ENCODE data around the gene DYRK1B. TPM values are rescaled to one million over a fixed set of nuclear protein-coding genes. Genes with fewer than 3 reads are reported as not detected.

DYRK1B gene
- total RNA-seq, 5 donors from 2014 or later (not counting 1 experiment from before 2014, with no cell fraction given) = 18.9 to 38.4 (median 28.0) TPM

DNA sequence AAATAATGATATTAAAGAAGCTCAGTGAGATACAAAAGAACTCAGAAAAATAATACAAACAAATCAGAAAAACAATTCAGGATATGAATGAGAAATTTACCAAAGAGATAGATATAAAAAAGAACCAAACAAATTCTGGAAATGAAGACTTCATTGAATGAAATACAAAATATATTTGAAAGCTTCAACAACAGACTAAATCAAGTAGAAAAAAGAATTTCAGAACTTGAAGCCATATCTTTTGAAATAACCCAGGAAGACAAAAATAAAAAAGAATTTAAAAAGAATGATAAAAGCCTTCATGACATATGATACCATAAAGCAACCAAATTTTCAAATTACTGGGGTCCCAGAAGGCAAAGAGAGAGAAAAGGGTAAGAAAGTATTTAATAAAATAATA is 45.7 kb downstream of the DYRK1B start:
- POLR2A ChIA-PET = interaction anchor here in 1 of 2 donors (0.6 kb wide), 1 partner anchor 45 kb away, joined by 3 read pairs; no protein-coding TSS in a partner anchor
- CTCF ChIA-PET = interaction anchor here in 1 of 2 donors (0.7 kb wide), 1 partner anchor 25 kb away, joined by 3 read pairs; no protein-coding TSS in a partner anchor
- peaks cover 2% of the 10 kb centered on the region for H3K36me3 Mint-ChIP-seq
- peaks cover 32 to 34% of the 10 kb centered on the region in 2 donors for H3K27me3 Mint-ChIP-seq
- Histone ChIP-seq H3K9me3 (no peaks in the 10 kb centered on the region), H3K4me1 (ENCODE audit: control insufficient read depth in 1 of 2, extremely low read depth in 1 of 2, insufficient read depth in 2 of 2, low read length in 2 of 2) (peaks cover 0 to 2% of the 10 kb centered on the region in 2 experiments), H3K27ac (ENCODE audit: low read length) (no peak overlapping the region), H3K27me3 (replicated peaks in 1 of 2; ENCODE audit: control insufficient read depth in 2 of 2, extremely low read depth in 1 of 2, insufficient read depth in 2 of 2, low read length in 1 of 2) (peaks cover 3 to 21% of the 10 kb centered on the region in 2 experiments), H3K36me3 (ENCODE audit: control insufficient read depth in 2 of 2, extremely low read depth in 1 of 2, insufficient read depth in 1 of 2, low read length in 1 of 2) (no peaks in the 10 kb centered on the region), H3K4me3 (ENCODE audit: control insufficient read depth in 1 of 2, extremely low read depth in 1 of 2, low read length in 1 of 2) (no peak overlapping the region)
- peaks cover 0 to 4% (median 0%) of the 10 kb centered on the region in 3 donors for H3K4me1 Mint-ChIP-seq
- H3K9me3 Mint-ChIP-seq = peaks cover 6 to 12% (median 9%) of the 10 kb centered on the region in 3 donors
- DNase-seq (no peak), ATAC-seq (replicated peaks in 1 of 4) (no peak)
- H3K4me3 Mint-ChIP-seq = no peak overlapping the region
- no peak overlapping the region for H3K27ac Mint-ChIP-seq

DNA sequence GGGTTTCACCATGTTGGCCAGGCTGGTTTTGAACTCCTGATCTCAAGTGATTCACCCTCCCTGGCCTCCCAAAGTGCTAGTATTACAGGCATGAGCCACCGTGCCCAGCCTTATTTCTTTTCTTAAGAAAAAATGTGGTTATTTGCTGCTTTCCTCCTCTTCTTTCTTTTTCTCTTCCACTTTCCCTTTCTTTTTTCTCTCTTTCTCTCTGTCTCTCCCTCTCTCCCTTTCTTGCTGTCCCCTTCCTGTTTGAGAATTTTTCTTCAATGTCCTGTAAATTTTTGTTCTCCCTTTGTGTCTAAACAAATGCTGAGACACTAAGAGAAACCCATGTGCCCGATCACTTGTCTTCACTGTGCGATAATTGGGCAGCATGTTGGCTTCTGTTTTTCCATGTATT is 53.1 kb downstream of the DYRK1B start:
- DNase-seq (no peak), ATAC-seq (replicated peaks in 1 of 4) (no peak)
- Histone ChIP-seq H3K4me3 (ENCODE audit: control insufficient read depth in 1 of 2, extremely low read depth in 1 of 2, low read length in 1 of 2) (no peak overlapping the region), H3K9me3 (no peaks in the 10 kb centered on the region), H3K27ac (ENCODE audit: low read length) (no peak overlapping the region), H3K27me3 (replicated peaks in 1 of 2; ENCODE audit: control insufficient read depth in 2 of 2, extremely low read depth in 1 of 2, insufficient read depth in 2 of 2, low read length in 1 of 2) (peaks cover 7 to 17% of the 10 kb centered on the region in 2 experiments), H3K4me1 (ENCODE audit: control insufficient read depth in 1 of 2, extremely low read depth in 1 of 2, insufficient read depth in 2 of 2, low read length in 2 of 2) (no peaks in the 10 kb centered on the region), H3K36me3 (ENCODE audit: control insufficient read depth in 2 of 2, extremely low read depth in 1 of 2, insufficient read depth in 1 of 2, low read length in 1 of 2) (no peaks in the 10 kb centered on the region)
- ChIA-PET POLR2A (interaction anchor here in 1 of 2 donors (0.7 kb wide), 1 partner anchor 26 kb away, joined by 4 read pairs; no protein-coding TSS in a partner anchor), CTCF (interaction anchor here in 1 of 2 donors (0.7 kb wide), 1 partner anchor 11 kb away, joined by 3 read pairs; no protein-coding TSS in a partner anchor)
- Mint-ChIP-seq H3K4me3 (no peak overlapping the region), H3K4me1 (peaks cover 0 to 3% (median 0%) of the 10 kb centered on the region in 3 donors), H3K27ac (no peak overlapping the region), H3K9me3 (no peaks in the 10 kb centered on the region), H3K36me3 (no peaks in the 10 kb centered on the region), H3K27me3 (peaks cover 31 to 34% of the 10 kb centered on the region in 2 donors)
- no CpG with 5 or more reads among the region's 3 CpGs for WGBS (ENCODE audit: insufficient coverage)

DNA sequence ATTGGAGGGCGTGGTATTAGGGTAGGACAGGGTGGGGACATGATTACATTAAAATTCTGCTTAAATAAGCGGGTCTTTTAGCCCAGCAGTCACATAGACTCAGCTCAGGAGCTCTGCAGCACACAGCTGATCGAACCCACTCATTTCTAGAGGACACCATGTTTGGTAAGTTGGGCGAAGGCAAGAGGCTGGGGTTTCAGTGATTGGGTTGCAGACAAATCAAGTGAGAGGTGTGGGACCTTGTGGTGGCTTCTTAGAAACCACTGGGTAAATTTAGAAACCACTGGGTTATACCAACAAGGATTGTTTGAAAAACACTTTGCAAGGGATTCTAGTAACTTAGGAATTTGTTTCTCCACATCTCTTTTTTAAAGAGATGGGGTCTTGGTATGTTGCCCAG is 55.2 kb downstream of the DYRK1B start, which contains the start of gene LEUTX:
LEUTX (plus strand) TSS at position 92 of the 400 bp plus-strand sequence; CDS start at position 159, 67 bp downstream.
- CTCF ChIA-PET = no interaction called here
- no peak within 1 kb of the TSS for H3K27ac Mint-ChIP-seq
- no peak for ATAC-seq (replicated peaks in 1 of 4)

More for the DNA sequence above, 55.2 kb downstream of the DYRK1B start, which contains the start of gene LEUTX:
- no peak for DNase-seq
- POLR2A ChIA-PET = no interaction called here
- Histone ChIP-seq H3K36me3 (ENCODE audit: control insufficient read depth in 2 of 2, extremely low read depth in 1 of 2, insufficient read depth in 1 of 2, low read length in 1 of 2) (no peaks in the 10 kb centered on the region), H3K9me3 (no peaks in the 10 kb centered on the region), H3K27ac (ENCODE audit: low read length) (no peak within 1 kb of the TSS), H3K4me3 (ENCODE audit: control insufficient read depth in 1 of 2, extremely low read depth in 1 of 2, low read length in 1 of 2) (no peak within 1 kb of the TSS), H3K27me3 (replicated peaks in 1 of 2; ENCODE audit: control insufficient read depth in 2 of 2, extremely low read depth in 1 of 2, insufficient read depth in 2 of 2, low read length in 1 of 2) (peaks cover 4 to 12% of the 10 kb centered on the region in 2 experiments), H3K4me1 (ENCODE audit: control insufficient read depth in 1 of 2, extremely low read depth in 1 of 2, insufficient read depth in 2 of 2, low read length in 2 of 2) (no peaks in the 10 kb centered on the region)
- WGBS (ENCODE audit: insufficient coverage) = 20% methylated on average over 1 of the region's 4 CpGs
- Mint-ChIP-seq H3K27me3 (peaks cover 14 to 16% of the 10 kb centered on the region in 2 donors), H3K4me3 (no peak within 1 kb of the TSS), H3K36me3 (no peaks in the 10 kb centered on the region), H3K9me3 (no peaks in the 10 kb centered on the region), H3K4me1 (peaks cover 0 to 3% (median 0%) of the 10 kb centered on the region in 3 donors)

Other genes starting within 250 kb of the DYRK1B start
- not detected for gene LGALS13, start 231.6 kb downstream of the DYRK1B start, total RNA-seq
- gene LGALS16, start 178.2 kb downstream of the DYRK1B start, total RNA-seq = not detected
- gene LGALS14, start 129.7 kb downstream of the DYRK1B start, total RNA-seq = 1 to 10 TPM in 1 of 5 donors, under 1 TPM in 1, not detected in 3; 0.49 to 1.2 TPM
- 1 to 10 TPM in 3 of 5 donors, under 1 TPM in 1, not detected in 1; 0.72 to 2.8 (median 1.4) TPM for gene CLC, start 96.1 kb downstream of the DYRK1B start, total RNA-seq
- not detected for gene LEUTX, start 55.3 kb downstream of the DYRK1B start, total RNA-seq
- 100 to 1,000 TPM; 291 to 348 (median 299) TPM for gene FBL, start 12.2 kb upstream of the DYRK1B start, total RNA-seq
- gene FCGBP, start 100.5 kb upstream of the DYRK1B start, total RNA-seq = 10 to 100 TPM; 12.6 to 88.0 (median 43.3) TPM
- 10 to 100 TPM; 58.5 to 80.0 (median 59.6) TPM for gene PSMC4, start 137.0 kb upstream of the DYRK1B start, total RNA-seq
- 10 to 100 TPM in 3 of 5 donors, 1 to 10 TPM in 2; 5.9 to 18.0 (median 12.9) TPM for gene ZNF546, start 162.9 kb upstream of the DYRK1B start, total RNA-seq
- 10 to 100 TPM; 18.0 to 55.2 (median 49.0) TPM for gene ZNF780B, start 222.1 kb upstream of the DYRK1B start, total RNA-seq

Measured in T-cell (primary cell).